ENCODE results near the gene SLCO2A1.

GRCh38 chr3:134077649-134078161, 48.0 kb upstream of the SLCO2A1 start:
- TF ChIP-seq CTCF (IDR thresholded peaks at IDR 0.05): no peak
- TF ChIP-seq POLR2A (IDR thresholded peaks at IDR 0.05): no peak

Data from body of pancreas (tissue), 4 donors.